Stomach (tissue), 4 donors: Measurements from ENCODE around the gene ACVR1B.

Experiments used
- POLR2A ChIP-seq, 4 donors: fragments of 450-650 bp; IDR thresholded peaks; one replicate each; pipeline ENCODE4 v1.6.1; 2016; ENCODE audit warnings: antibody characterized with exemption in 4 of 4, control low read depth in 2 of 4, mild to moderate bottlenecking in 1 of 4, moderate library complexity in 1 of 4
- POLR2AphosphoS5 ChIP-seq, 3 donors: sonication (generic); formaldehyde crosslinking; IDR thresholded peaks; one replicate each; pipeline ENCODE4 v1.6.1; 2016; ENCODE audit warnings: antibody characterized with exemption in 3 of 3
- TF ChIP-seq, protein P1 (sequence below), 7 experiments: fragments of 450-650 bp in 4 of 7; fragments of 200-600 bp in 3 of 7; sonication (generic) in 3 of 7; IDR thresholded peaks; one replicate each; pipeline ENCODE4 v1.5.1; 2016 to 2019; ENCODE audit warnings: antibody characterized with exemption in 7 of 7, control low read depth in 2 of 7, mild to moderate bottlenecking in 1 of 7

GRCh38 chr12:51962737-51963136, 11.2 kb downstream of the ACVR1B start:
- TF ChIP-seq POLR2AphosphoS5 (IDR thresholded peaks at IDR 0.05) (no peak), POLR2A (IDR thresholded peaks at IDR 0.05) (no peak)
- TF ChIP-seq, protein P1, sequence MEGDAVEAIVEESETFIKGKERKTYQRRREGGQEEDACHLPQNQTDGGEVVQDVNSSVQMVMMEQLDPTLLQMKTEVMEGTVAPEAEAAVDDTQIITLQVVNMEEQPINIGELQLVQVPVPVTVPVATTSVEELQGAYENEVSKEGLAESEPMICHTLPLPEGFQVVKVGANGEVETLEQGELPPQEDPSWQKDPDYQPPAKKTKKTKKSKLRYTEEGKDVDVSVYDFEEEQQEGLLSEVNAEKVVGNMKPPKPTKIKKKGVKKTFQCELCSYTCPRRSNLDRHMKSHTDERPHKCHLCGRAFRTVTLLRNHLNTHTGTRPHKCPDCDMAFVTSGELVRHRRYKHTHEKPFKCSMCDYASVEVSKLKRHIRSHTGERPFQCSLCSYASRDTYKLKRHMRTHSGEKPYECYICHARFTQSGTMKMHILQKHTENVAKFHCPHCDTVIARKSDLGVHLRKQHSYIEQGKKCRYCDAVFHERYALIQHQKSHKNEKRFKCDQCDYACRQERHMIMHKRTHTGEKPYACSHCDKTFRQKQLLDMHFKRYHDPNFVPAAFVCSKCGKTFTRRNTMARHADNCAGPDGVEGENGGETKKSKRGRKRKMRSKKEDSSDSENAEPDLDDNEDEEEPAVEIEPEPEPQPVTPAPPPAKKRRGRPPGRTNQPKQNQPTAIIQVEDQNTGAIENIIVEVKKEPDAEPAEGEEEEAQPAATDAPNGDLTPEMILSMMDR (IDR thresholded peaks at IDR 0.05): no peak
